ENCODE measurements around the gene WSCD2.

Gene WSCD2

GRCh38 chr12:108090932-108091678 lies 38.0 kb upstream of the WSCD2 start:
- Histone ChIP-seq H3K9me3 (ENCODE audit: insufficient read depth, low read length) (peaks cover 9% of the 10 kb centered on the region; the same call in 1 of the 2 replicates), H3K27me3 (ENCODE audit: insufficient read depth, insufficient read length) (no peaks in the 10 kb centered on the region), H3K4me3 (ENCODE audit: insufficient read length, low read depth) (no peak overlapping the region), H3K4me1 (ENCODE audit: insufficient read depth, insufficient read length) (peaks cover 2% of the 10 kb centered on the region), H3K36me3 (ENCODE audit: insufficient read depth, insufficient read length, low read length) (no peaks in the 10 kb centered on the region), H3K9ac (ENCODE audit: insufficient read length, low read depth) (no peak overlapping the region)
- DNase-seq (ENCODE audit: low read depth, low spot score), result no peak
- TF ChIP-seq SUZ12 (IDR thresholded peaks at IDR 0.05; ENCODE audit: extremely low read depth, insufficient read depth, insufficient read length), result no peak
- TF ChIP-seq YY1 (IDR thresholded peaks at IDR 0.05; ENCODE audit: insufficient read depth, insufficient read length), result no peak
- no peak for TF ChIP-seq ZNF274 (IDR thresholded peaks at IDR 0.05; ENCODE audit: low read depth, low read length)

DNA sequence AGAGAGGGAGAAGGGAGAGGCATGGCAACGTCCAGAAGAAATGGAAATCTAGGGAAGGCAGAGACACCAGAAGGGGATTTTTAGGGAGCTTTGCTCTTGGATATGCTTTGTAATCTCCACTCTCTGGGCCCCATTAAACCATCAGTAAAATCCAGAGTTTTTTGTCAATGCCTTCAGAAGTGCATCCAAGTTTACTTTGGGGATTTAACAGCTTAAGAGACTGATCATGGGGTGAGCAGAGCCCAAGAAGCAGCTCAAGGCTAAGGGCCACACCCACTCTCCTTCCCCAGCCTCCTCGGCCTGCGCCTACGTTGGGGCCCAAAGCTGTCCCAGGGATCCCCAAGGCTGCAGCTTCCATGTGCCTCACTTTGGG lies 37.4 kb upstream of the WSCD2 start:
- Histone ChIP-seq H3K4me1 (ENCODE audit: insufficient read depth, insufficient read length) (peaks cover 2% of the 10 kb centered on the region), H3K9me3 (ENCODE audit: insufficient read depth, low read length) (peaks cover 9% of the 10 kb centered on the region; the same call in 1 of the 2 replicates), H3K4me3 (ENCODE audit: insufficient read length, low read depth) (no peak overlapping the region), H3K27me3 (ENCODE audit: insufficient read depth, insufficient read length) (no peaks in the 10 kb centered on the region), H3K36me3 (ENCODE audit: insufficient read depth, insufficient read length, low read length) (no peaks in the 10 kb centered on the region), H3K9ac (ENCODE audit: insufficient read length, low read depth) (no peak overlapping the region)
- DNase-seq (ENCODE audit: low read depth, low spot score), result no peak
- TF ChIP-seq YY1 (IDR thresholded peaks at IDR 0.05; ENCODE audit: insufficient read depth, insufficient read length), result no peak
- no peak for TF ChIP-seq ZNF274 (IDR thresholded peaks at IDR 0.05; ENCODE audit: low read depth, low read length)
- no peak for TF ChIP-seq SUZ12 (IDR thresholded peaks at IDR 0.05; ENCODE audit: extremely low read depth, insufficient read depth, insufficient read length)

DNA sequence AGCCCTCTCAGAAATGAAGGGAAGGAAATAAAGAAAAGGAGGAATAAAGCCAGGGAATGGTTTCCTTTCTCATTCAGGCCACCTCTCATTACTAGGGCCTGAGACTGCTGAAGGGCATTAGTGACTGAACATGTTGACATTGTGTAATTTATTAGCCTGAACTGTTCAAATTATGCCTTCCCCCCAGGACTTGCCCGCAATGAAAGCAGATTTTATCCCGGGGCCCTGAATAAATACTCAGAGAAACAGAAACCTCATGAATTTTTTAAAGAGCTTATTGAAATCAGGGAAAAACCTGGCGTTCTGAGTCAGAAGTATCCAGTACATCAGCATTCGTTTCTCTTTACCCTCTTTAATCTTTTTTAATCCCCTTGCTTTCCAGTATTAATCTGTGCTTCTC lies 35.9 kb upstream of the WSCD2 start:
- no peak for TF ChIP-seq ZNF274 (IDR thresholded peaks at IDR 0.05; ENCODE audit: low read depth, low read length)
- no peak for TF ChIP-seq YY1 (IDR thresholded peaks at IDR 0.05; ENCODE audit: insufficient read depth, insufficient read length)
- TF ChIP-seq SUZ12 (IDR thresholded peaks at IDR 0.05; ENCODE audit: extremely low read depth, insufficient read depth, insufficient read length), result no peak
- Histone ChIP-seq H3K9me3 (ENCODE audit: insufficient read depth, low read length) (peaks cover 1% of the 10 kb centered on the region; the same call in 1 of the 2 replicates), H3K4me3 (ENCODE audit: insufficient read length, low read depth) (no peak overlapping the region), H3K4me1 (ENCODE audit: insufficient read depth, insufficient read length) (peaks cover 2% of the 10 kb centered on the region), H3K9ac (ENCODE audit: insufficient read length, low read depth) (no peak overlapping the region), H3K36me3 (ENCODE audit: insufficient read depth, insufficient read length, low read length) (no peaks in the 10 kb centered on the region), H3K27me3 (ENCODE audit: insufficient read depth, insufficient read length) (no peaks in the 10 kb centered on the region)
- no peak for DNase-seq (ENCODE audit: low read depth, low spot score)

- TF ChIP-seq YY1 (IDR thresholded peaks at IDR 0.05; ENCODE audit: insufficient read depth, insufficient read length) (no peak), ZNF274 (IDR thresholded peaks at IDR 0.05; ENCODE audit: low read depth, low read length) (no peak), SUZ12 (IDR thresholded peaks at IDR 0.05; ENCODE audit: extremely low read depth, insufficient read depth, insufficient read length) (no peak)
- Histone ChIP-seq H3K36me3 (ENCODE audit: insufficient read depth, insufficient read length, low read length) (no peaks in the 10 kb centered on the region), H3K4me3 (ENCODE audit: insufficient read length, low read depth) (no peak overlapping the region), H3K27me3 (ENCODE audit: insufficient read depth, insufficient read length) (no peaks in the 10 kb centered on the region), H3K4me1 (ENCODE audit: insufficient read depth, insufficient read length) (peaks cover 2% of the 10 kb centered on the region), H3K9ac (ENCODE audit: insufficient read length, low read depth) (no peak overlapping the region), H3K9me3 (ENCODE audit: insufficient read depth, low read length) (no peaks in the 10 kb centered on the region)
- no peak for DNase-seq (ENCODE audit: low read depth, low spot score)
These were observed 34.9 kb upstream of the WSCD2 start for GRCh38 chr12:108094056-108094649.

GRCh38 chr12:108097160-108097911 lies 31.8 kb upstream of the WSCD2 start:
- DNase-seq (ENCODE audit: low read depth, low spot score), result no peak
- Histone ChIP-seq H3K4me1 (ENCODE audit: insufficient read depth, insufficient read length) (no peaks in the 10 kb centered on the region), H3K36me3 (ENCODE audit: insufficient read depth, insufficient read length, low read length) (no peaks in the 10 kb centered on the region), H3K9me3 (ENCODE audit: insufficient read depth, low read length) (no peaks in the 10 kb centered on the region), H3K4me3 (ENCODE audit: insufficient read length, low read depth) (no peak overlapping the region), H3K27me3 (ENCODE audit: insufficient read depth, insufficient read length) (no peaks in the 10 kb centered on the region), H3K9ac (ENCODE audit: insufficient read length, low read depth) (no peak overlapping the region)
- TF ChIP-seq SUZ12 (IDR thresholded peaks at IDR 0.05; ENCODE audit: extremely low read depth, insufficient read depth, insufficient read length) (no peak), YY1 (IDR thresholded peaks at IDR 0.05; ENCODE audit: insufficient read depth, insufficient read length) (no peak), ZNF274 (IDR thresholded peaks at IDR 0.05; ENCODE audit: low read depth, low read length) (no peak)

GRCh38 chr12:108098374-108098773 lies 30.7 kb upstream of the WSCD2 start:
- H3K9me3 ChIP-seq (ENCODE audit: insufficient read depth, low read length), result no peaks in the 10 kb centered on the region
- TF ChIP-seq SUZ12 (IDR thresholded peaks at IDR 0.05; ENCODE audit: extremely low read depth, insufficient read depth, insufficient read length) (no peak), ZNF274 (IDR thresholded peaks at IDR 0.05; ENCODE audit: low read depth, low read length) (no peak), YY1 (IDR thresholded peaks at IDR 0.05; ENCODE audit: insufficient read depth, insufficient read length) (no peak)
- H3K27me3 ChIP-seq (ENCODE audit: insufficient read depth, insufficient read length), result no peaks in the 10 kb centered on the region
- no peaks in the 10 kb centered on the region for H3K4me1 ChIP-seq (ENCODE audit: insufficient read depth, insufficient read length)
- no peak for DNase-seq (ENCODE audit: low read depth, low spot score)
- no peak overlapping the region for H3K9ac ChIP-seq (ENCODE audit: insufficient read length, low read depth)
- H3K36me3 ChIP-seq (ENCODE audit: insufficient read depth, insufficient read length, low read length), result no peaks in the 10 kb centered on the region
- no peak overlapping the region for H3K4me3 ChIP-seq (ENCODE audit: insufficient read length, low read depth)

DNA sequence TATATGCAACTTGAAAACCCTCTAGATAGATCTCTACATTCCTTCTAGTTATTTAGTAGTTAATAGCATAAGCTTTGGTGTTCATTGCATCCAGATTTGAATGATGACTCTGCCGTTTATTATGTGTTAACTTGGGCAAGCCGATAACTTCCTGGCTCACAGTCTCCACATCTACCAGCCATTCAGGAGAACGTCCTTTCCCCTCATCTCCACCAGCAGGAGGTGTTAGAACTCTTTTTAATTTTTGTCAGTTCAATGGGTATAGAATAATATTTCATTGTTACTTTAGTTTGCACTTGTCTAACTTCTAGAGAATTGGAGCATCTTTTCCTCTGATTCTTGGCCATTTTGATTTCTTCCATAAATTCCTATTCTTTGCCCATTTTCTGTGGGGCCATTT lies 30.0 kb upstream of the WSCD2 start:
- no peak for DNase-seq (ENCODE audit: low read depth, low spot score)
- no peaks in the 10 kb centered on the region for H3K4me1 ChIP-seq (ENCODE audit: insufficient read depth, insufficient read length)
- TF ChIP-seq ZNF274 (IDR thresholded peaks at IDR 0.05; ENCODE audit: low read depth, low read length), result no peak
- no peak for TF ChIP-seq SUZ12 (IDR thresholded peaks at IDR 0.05; ENCODE audit: extremely low read depth, insufficient read depth, insufficient read length)
- TF ChIP-seq YY1 (IDR thresholded peaks at IDR 0.05; ENCODE audit: insufficient read depth, insufficient read length), result no peak
- no peak overlapping the region for H3K4me3 ChIP-seq (ENCODE audit: insufficient read length, low read depth)
- H3K9me3 ChIP-seq (ENCODE audit: insufficient read depth, low read length), result no peaks in the 10 kb centered on the region
- H3K27me3 ChIP-seq (ENCODE audit: insufficient read depth, insufficient read length), result no peaks in the 10 kb centered on the region
- no peak overlapping the region for H3K9ac ChIP-seq (ENCODE audit: insufficient read length, low read depth)
- H3K36me3 ChIP-seq (ENCODE audit: insufficient read depth, insufficient read length, low read length), result no peaks in the 10 kb centered on the region

Data from NT2/D1 (cell line).